ENCODE measurements around the gene LENG1.
"Not testable (repeated sequence)": the region's sequence is repeated elsewhere in the genome, so short reads cannot be mapped to it uniquely, and the experiment has no call there.

The LENG1 gene

DNA sequence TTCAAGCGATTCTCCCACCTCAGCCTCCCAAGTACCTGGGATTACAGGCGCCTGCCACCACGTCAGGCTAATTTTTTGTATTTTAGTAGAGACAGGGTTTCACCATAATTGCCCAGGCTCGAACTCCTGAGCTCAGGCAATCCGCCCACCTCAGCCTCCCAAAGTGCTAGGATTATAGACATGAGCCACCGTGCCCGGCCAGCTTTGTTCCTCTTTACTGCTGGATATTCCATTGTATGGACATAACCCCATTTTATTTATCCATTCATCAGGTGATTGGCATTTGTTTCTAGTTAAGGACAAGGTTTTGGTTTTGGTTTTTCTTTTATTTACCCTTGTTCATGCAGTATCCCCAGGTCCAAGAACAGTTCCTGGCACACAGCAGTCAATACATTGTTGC lies 37.0 kb upstream of the LENG1 start:
- H3K27ac Mint-ChIP-seq = no peak overlapping the region
- H3K36me3 Mint-ChIP-seq = peaks cover 20 to 42% of the 10 kb centered on the region in 2 donors
- H3K9me3 Mint-ChIP-seq = no peaks in the 10 kb centered on the region

GRCh38 chr19:54194463-54194862 lies 34.9 kb upstream of the LENG1 start:
- DNase-seq; H3K27ac Mint-ChIP-seq; ATAC-seq (replicated peaks); H3K4me3 Mint-ChIP-seq; H3K27me3 Mint-ChIP-seq; H3K9me3 Mint-ChIP-seq: not testable (repeated sequence)
- Mint-ChIP-seq H3K4me1 (peaks cover 17 to 25% of the 10 kb centered on the region in 2 donors), H3K36me3 (peaks cover 12 to 32% of the 10 kb centered on the region in 2 donors)

More for the DNA sequence above, 37.0 kb upstream of the LENG1 start:
- ATAC-seq (replicated peaks) (no peak), DNase-seq (no peak)
- Mint-ChIP-seq H3K27me3 (no peaks in the 10 kb centered on the region), H3K4me3 (no peak overlapping the region), H3K4me1 (peaks cover 23 to 33% of the 10 kb centered on the region in 2 donors)

DNA sequence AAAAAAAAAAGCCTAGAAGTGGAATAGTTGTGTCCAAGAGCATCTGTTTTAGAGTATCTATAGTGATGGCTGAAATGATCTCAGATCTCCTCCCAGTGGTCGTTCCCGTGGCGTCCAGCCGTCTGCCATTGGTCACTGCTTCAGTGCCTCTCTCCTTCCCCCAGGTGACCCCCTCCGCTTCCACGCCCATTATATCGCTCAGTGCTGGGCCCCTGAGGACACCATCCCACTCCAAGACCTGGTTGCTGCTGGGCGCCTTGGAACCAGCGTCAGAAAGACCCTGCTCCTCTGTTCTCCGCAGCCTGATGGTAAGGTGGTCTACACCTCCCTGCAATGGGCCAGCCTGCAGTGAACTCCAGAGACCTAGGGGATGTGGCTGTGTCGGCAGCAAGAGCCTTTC lies 33.5 kb upstream of the LENG1 start:
- no peak overlapping the region for H3K27ac Mint-ChIP-seq
- no peak for ATAC-seq (replicated peaks)
- H3K9me3 Mint-ChIP-seq = no peaks in the 10 kb centered on the region
- H3K36me3 Mint-ChIP-seq = peaks cover 12 to 28% of the 10 kb centered on the region in 2 donors
- no peak for DNase-seq
- peak overlapping the region in 1 of 2 donors; percentile 46 for H3K4me3 Mint-ChIP-seq
- peaks cover 13 to 30% of the 10 kb centered on the region in 2 donors for H3K4me1 Mint-ChIP-seq
- H3K27me3 Mint-ChIP-seq = no peaks in the 10 kb centered on the region

GRCh38 chr19:54191811-54192453 lies 32.4 kb upstream of the LENG1 start:
- Mint-ChIP-seq H3K36me3 (peaks cover 18 to 29% of the 10 kb centered on the region in 2 donors), H3K27ac (peak overlapping the region; percentile 84), H3K4me3 (peak overlapping the region; percentile 91 to 96), H3K27me3 (no peaks in the 10 kb centered on the region), H3K9me3 (no peaks in the 10 kb centered on the region), H3K4me1 (peaks cover 20 to 41% of the 10 kb centered on the region in 2 donors)
- ATAC-seq (replicated peaks) (no peak), DNase-seq (no peak)

GRCh38 chr19:54191011-54191810 lies 31.7 kb upstream of the LENG1 start, which contains the start of gene TSEN34:
Gene TSEN34 (plus strand): TSS chr19:54191308. CDS start chr19:54191365, 57 bp downstream.
- peak within 1 kb of the TSS; percentile 99 for H3K27ac Mint-ChIP-seq
- ATAC-seq (replicated peaks) (peak; percentile 36), DNase-seq (no peak)
- H3K36me3 Mint-ChIP-seq = peaks cover 24 to 36% of the 10 kb centered on the region in 2 donors
- no peaks in the 10 kb centered on the region for H3K27me3 Mint-ChIP-seq
- H3K4me1 Mint-ChIP-seq = peaks cover 23 to 47% of the 10 kb centered on the region in 2 donors
- H3K4me3 Mint-ChIP-seq = peak within 1 kb of the TSS; percentile 91 to 96
- H3K9me3 Mint-ChIP-seq = no peaks in the 10 kb centered on the region

DNA sequence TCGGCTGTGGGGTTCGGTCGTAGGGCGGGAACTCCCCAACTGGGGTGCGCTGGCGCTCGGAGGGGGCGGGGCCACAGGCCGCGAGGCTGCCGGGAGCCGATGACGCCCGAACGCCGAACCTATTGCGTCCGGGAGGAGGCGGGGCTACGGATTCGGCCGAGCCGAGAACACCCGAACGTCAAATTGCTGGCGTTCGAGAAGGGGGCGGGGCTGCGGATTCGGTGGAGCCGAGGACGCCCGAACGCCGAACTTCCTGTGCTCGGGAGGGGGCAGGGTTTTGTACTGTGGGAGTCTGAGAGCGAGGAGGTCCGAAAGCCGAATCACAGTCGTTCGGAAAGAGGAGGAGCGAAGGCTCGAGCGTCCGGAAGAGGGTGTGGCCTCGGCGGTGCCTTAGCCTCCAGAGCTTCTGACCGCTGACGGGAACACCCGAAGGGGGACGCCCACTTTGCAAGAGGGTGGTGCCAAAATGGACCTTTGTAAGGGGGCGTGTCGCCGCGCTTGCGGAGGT lies 31.0 kb upstream of the LENG1 start:
- Mint-ChIP-seq H3K27me3 (no peaks in the 10 kb centered on the region), H3K9me3 (no peaks in the 10 kb centered on the region), H3K36me3 (peaks cover 23 to 35% of the 10 kb centered on the region in 2 donors), H3K27ac (peak overlapping the region; percentile 99), H3K4me1 (peaks cover 23 to 47% of the 10 kb centered on the region in 2 donors), H3K4me3 (peak overlapping the region; percentile 91 to 96)
- ATAC-seq (replicated peaks) = peak; percentile 69 to 70
- peak; percentile 100 for DNase-seq

DNA sequence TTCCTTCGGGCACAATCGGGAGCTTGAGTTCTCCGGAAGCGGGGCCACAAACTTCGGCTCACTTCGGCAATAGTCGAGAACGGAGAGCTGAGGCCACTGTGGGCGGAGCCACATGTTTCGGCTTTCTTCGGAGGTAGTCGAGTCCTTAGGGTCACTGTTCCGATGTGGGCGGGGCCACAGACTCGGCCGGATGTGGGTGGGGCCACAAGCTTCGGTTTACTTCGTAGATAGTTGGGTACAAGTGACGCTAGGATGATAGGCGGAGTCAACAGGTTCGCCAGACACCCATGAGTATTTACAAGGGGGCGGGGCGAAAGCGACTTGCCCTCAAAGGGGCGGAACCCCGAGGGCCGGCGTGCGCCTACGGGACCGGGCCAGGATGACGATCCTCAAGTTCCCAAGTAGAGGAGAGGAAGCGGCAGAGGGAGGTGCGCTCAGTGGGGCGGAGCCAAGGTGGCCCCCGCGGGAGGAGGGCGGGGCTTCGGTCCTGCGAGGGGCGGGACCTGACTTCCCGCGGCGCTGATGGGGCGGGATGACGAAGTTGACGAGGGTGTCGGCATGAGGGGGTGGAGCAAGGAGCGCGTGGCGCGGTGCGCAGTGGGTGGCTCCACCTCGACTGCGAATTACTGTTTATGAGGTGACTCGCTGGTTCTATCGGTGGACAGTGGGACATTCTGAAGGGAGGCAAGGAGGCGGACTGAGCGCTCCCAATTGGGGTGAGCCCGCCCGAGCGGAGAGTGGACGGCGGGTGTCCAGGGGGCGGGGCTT lies 30.4 kb upstream of the LENG1 start:
- Mint-ChIP-seq H3K27ac (peak overlapping the region; percentile 99), H3K4me1 (peaks cover 23 to 47% of the 10 kb centered on the region in 2 donors), H3K36me3 (peaks cover 23 to 33% of the 10 kb centered on the region in 2 donors), H3K27me3 (no peaks in the 10 kb centered on the region), H3K4me3 (peak overlapping the region; percentile 91 to 96), H3K9me3 (no peaks in the 10 kb centered on the region)
- peak; percentile 61 to 65 for ATAC-seq (replicated peaks)
- peak; percentile 100 for DNase-seq

GRCh38 chr19:54189145-54189734 lies 29.7 kb upstream of the LENG1 start, which contains the start of gene MBOAT7:
Gene MBOAT7 (minus strand): TSS chr19:54189580. CDS start chr19:54188508, 1,072 bp downstream.
- Mint-ChIP-seq H3K4me1 (peaks cover 23 to 47% of the 10 kb centered on the region in 2 donors), H3K36me3 (peaks cover 25 to 33% of the 10 kb centered on the region in 2 donors), H3K9me3 (no peaks in the 10 kb centered on the region), H3K27ac (peak within 1 kb of the TSS; percentile 99), H3K27me3 (no peaks in the 10 kb centered on the region), H3K4me3 (peak within 1 kb of the TSS; percentile 91 to 96)
- ATAC-seq (replicated peaks) (peak; percentile 19 to 40), DNase-seq (no peak)

DNA sequence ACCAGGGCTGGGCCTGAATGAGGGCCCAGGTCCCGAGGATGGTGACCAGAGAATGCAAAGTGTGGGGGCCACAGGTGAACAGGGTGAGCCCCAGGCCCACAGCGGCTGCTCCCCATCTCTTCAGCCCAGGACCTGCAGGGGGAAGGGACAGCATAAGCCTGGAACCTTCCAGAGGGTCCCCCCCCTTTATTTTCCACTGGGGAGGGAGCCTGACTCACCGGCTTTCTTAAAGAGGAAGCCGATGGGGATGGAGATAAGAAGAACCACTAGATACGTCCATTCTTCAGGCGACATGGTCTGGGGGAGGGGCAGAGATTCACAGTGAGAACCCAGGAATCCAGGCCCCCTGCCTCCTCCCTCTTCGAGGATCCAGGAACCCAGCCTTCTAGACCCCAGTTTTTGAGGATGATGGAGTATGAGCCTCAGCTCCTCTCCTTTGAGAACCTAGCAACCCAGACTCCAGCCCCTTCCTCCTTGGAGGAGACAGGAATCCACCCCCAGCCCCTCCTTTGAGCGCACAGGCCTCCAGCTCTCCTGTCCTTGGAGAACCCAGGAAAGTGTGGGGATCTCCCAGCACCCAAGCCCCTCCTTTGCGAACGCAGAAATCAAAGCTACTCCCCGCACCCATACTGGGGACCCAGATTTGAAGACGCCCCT lies 28.8 kb upstream of the LENG1 start:
- Mint-ChIP-seq H3K4me1 (peaks cover 23 to 46% of the 10 kb centered on the region in 2 donors), H3K36me3 (peaks cover 29 to 37% of the 10 kb centered on the region in 2 donors), H3K27me3 (no peaks in the 10 kb centered on the region), H3K9me3 (no peaks in the 10 kb centered on the region), H3K27ac (peak overlapping the region; percentile 81), H3K4me3 (peak overlapping the region; percentile 91 to 96)
- DNase-seq (no peak), ATAC-seq (replicated peaks) (no peak)

GRCh38 chr19:54186934-54187381 lies 27.4 kb upstream of the LENG1 start:
- Mint-ChIP-seq H3K36me3 (peaks cover 25 to 35% of the 10 kb centered on the region in 2 donors), H3K4me1 (peaks cover 16 to 33% of the 10 kb centered on the region in 2 donors), H3K27me3 (no peaks in the 10 kb centered on the region), H3K27ac (peak overlapping the region; percentile 77), H3K4me3 (peak overlapping the region; percentile 31 to 91), H3K9me3 (no peaks in the 10 kb centered on the region)
- DNase-seq = no peak
- ATAC-seq (replicated peaks) = no peak

GRCh38 chr19:54186351-54186750 lies 26.8 kb upstream of the LENG1 start:
- H3K27me3 Mint-ChIP-seq = no peaks in the 10 kb centered on the region
- peaks cover 12 to 26% of the 10 kb centered on the region in 2 donors for H3K4me1 Mint-ChIP-seq
- H3K4me3 Mint-ChIP-seq = no peak overlapping the region
- peaks cover 24 to 30% of the 10 kb centered on the region in 2 donors for H3K36me3 Mint-ChIP-seq
- H3K27ac Mint-ChIP-seq = no peak overlapping the region
- no peaks in the 10 kb centered on the region for H3K9me3 Mint-ChIP-seq
- no peak for DNase-seq
- no peak for ATAC-seq (replicated peaks)

GRCh38 chr19:54183431-54183830 lies 23.9 kb upstream of the LENG1 start:
- Mint-ChIP-seq H3K27me3 (no peaks in the 10 kb centered on the region), H3K27ac (no peak overlapping the region), H3K4me1 (peaks cover 12 to 29% of the 10 kb centered on the region in 2 donors), H3K4me3 (no peak overlapping the region), H3K9me3 (no peaks in the 10 kb centered on the region), H3K36me3 (peaks cover 36 to 54% of the 10 kb centered on the region in 2 donors)
- ATAC-seq (replicated peaks) = no peak
- no peak for DNase-seq

DNA sequence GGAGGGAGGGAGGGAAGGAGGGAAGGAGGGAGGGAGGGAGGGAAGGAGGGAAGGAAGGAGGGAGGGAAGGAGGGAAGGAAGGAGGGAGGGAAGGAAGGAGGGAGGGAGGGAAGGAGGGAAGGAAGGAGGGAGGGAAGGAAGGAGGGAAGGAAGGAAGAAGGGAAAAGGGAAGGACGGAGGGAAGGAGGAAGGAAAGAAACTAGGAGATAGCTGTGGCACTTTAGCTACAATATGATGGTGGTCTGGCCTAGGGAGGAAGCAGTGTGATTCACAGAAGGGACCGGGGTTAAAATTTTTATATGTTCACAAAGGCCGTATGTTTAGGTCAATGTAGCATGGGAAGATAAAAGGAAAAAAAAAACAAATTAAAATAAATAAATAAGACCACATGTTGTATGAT lies 22.4 kb upstream of the LENG1 start:
- H3K36me3 Mint-ChIP-seq = peaks cover 33 to 53% of the 10 kb centered on the region in 2 donors
- not testable (repeated sequence) for H3K4me3 Mint-ChIP-seq; H3K27me3 Mint-ChIP-seq; DNase-seq; H3K27ac Mint-ChIP-seq; ATAC-seq (replicated peaks); H3K9me3 Mint-ChIP-seq
- H3K4me1 Mint-ChIP-seq = peaks cover 2 to 14% of the 10 kb centered on the region in 2 donors

All from stimulated activated naive B cell treated with anti-CD40 and anti-IgM and Interleukin-4, amounts not matched to agents 10 μg/mL and 1 μg/mL and 100 μg/mL, for 72 hours (primary cell).